ENCODE results near the gene KCNE1.
A peak's percentile ranks its signal among the peaks of the same experiment; 100 is the strongest.

The KCNE1 gene

GRCh38 chr21:34517491-34518245 lies 5.7 kb upstream of the KCNE1 start:
- H3K9me3 ChIP-seq (ENCODE audit: insufficient read depth, low read depth, low read length): no peaks in the 10 kb centered on the region
- no peaks in the 10 kb centered on the region for H3K79me2 ChIP-seq (ENCODE audit: insufficient read depth, low read length)
- H2AFZ ChIP-seq (ENCODE audit: low read length): peak overlapping the region; percentile 72
- no peaks in the 10 kb centered on the region for H3F3A ChIP-seq (ENCODE audit: low read depth)
- H3K9ac ChIP-seq (ENCODE audit: low read depth, low read length, poor library complexity, severe bottlenecking): peak overlapping the region; percentile 26
- no peak overlapping the region for H3K4me3 ChIP-seq (ENCODE audit: low read length, poor library complexity, severe bottlenecking)
- H3K27me3 ChIP-seq (ENCODE audit: insufficient read depth, low read length, poor library complexity, severe bottlenecking): no peaks in the 10 kb centered on the region
- peaks cover 8% of the 10 kb centered on the region for H3K4me1 ChIP-seq (ENCODE audit: insufficient read depth, low read length, poor library complexity, severe bottlenecking)
- peaks cover 12% of the 10 kb centered on the region; the same call in 1 of the 2 replicates for H3K36me3 ChIP-seq (ENCODE audit: insufficient read depth, low read length)
- H3K4me2 ChIP-seq (ENCODE audit: low read depth, low read length, poor library complexity, severe bottlenecking): no peak overlapping the region
- no peaks in the 10 kb centered on the region for H4K20me1 ChIP-seq (ENCODE audit: insufficient read depth, low read length, poor library complexity, severe bottlenecking)
- peak; percentile 70 for TF ChIP-seq CTCF (conservative IDR thresholded peaks at IDR 0.05; ENCODE audit: low read length)
- TF ChIP-seq EZH2phosphoT487 (IDR thresholded peaks at IDR 0.05; ENCODE audit: borderline replicate concordance): no peak
- no peaks in the 10 kb centered on the region for H3K9me2 ChIP-seq (replicated peaks; ENCODE audit: low read depth, low read length)

GRCh38 chr21:34517039-34517438 lies 5.0 kb upstream of the KCNE1 start:
- H2AFZ ChIP-seq (ENCODE audit: low read length): peak overlapping the region; percentile 54
- H3K4me3 ChIP-seq (ENCODE audit: low read length, poor library complexity, severe bottlenecking): no peak overlapping the region
- H3K4me2 ChIP-seq (ENCODE audit: low read depth, low read length, poor library complexity, severe bottlenecking): no peak overlapping the region
- peaks cover 12% of the 10 kb centered on the region; the same call in 1 of the 2 replicates for H3K36me3 ChIP-seq (ENCODE audit: insufficient read depth, low read length)
- no peaks in the 10 kb centered on the region for H3F3A ChIP-seq (ENCODE audit: low read depth)
- H3K9me3 ChIP-seq (ENCODE audit: insufficient read depth, low read depth, low read length): no peaks in the 10 kb centered on the region
- no peaks in the 10 kb centered on the region for H3K9me2 ChIP-seq (replicated peaks; ENCODE audit: low read depth, low read length)
- H3K9ac ChIP-seq (ENCODE audit: low read depth, low read length, poor library complexity, severe bottlenecking): no peak overlapping the region
- TF ChIP-seq CTCF (conservative IDR thresholded peaks at IDR 0.05; ENCODE audit: low read length): no peak
- TF ChIP-seq EZH2phosphoT487 (IDR thresholded peaks at IDR 0.05; ENCODE audit: borderline replicate concordance): no peak
- H4K20me1 ChIP-seq (ENCODE audit: insufficient read depth, low read length, poor library complexity, severe bottlenecking): no peaks in the 10 kb centered on the region
- H3K4me1 ChIP-seq (ENCODE audit: insufficient read depth, low read length, poor library complexity, severe bottlenecking): peaks cover 8% of the 10 kb centered on the region
- H3K79me2 ChIP-seq (ENCODE audit: insufficient read depth, low read length): no peaks in the 10 kb centered on the region
- no peaks in the 10 kb centered on the region for H3K27me3 ChIP-seq (ENCODE audit: insufficient read depth, low read length, poor library complexity, severe bottlenecking)

- Histone ChIP-seq H3K9me3 (ENCODE audit: insufficient read depth, low read depth, low read length) (no peaks in the 10 kb centered on the region), H3K4me3 (ENCODE audit: low read length, poor library complexity, severe bottlenecking) (no peak overlapping the region), H3K9me2 (replicated peaks; ENCODE audit: low read depth, low read length) (no peaks in the 10 kb centered on the region), H3K27me3 (ENCODE audit: insufficient read depth, low read length, poor library complexity, severe bottlenecking) (no peaks in the 10 kb centered on the region), H3F3A (ENCODE audit: low read depth) (no peaks in the 10 kb centered on the region), H3K79me2 (ENCODE audit: insufficient read depth, low read length) (no peaks in the 10 kb centered on the region), H2AFZ (ENCODE audit: low read length) (no peak overlapping the region), H3K4me2 (ENCODE audit: low read depth, low read length, poor library complexity, severe bottlenecking) (no peak overlapping the region), H3K36me3 (ENCODE audit: insufficient read depth, low read length) (no peaks in the 10 kb centered on the region), H3K9ac (ENCODE audit: low read depth, low read length, poor library complexity, severe bottlenecking) (no peak overlapping the region), H4K20me1 (ENCODE audit: insufficient read depth, low read length, poor library complexity, severe bottlenecking) (no peaks in the 10 kb centered on the region), H3K4me1 (ENCODE audit: insufficient read depth, low read length, poor library complexity, severe bottlenecking) (peaks cover 8% of the 10 kb centered on the region)
- TF ChIP-seq EZH2phosphoT487 (IDR thresholded peaks at IDR 0.05; ENCODE audit: borderline replicate concordance): no peak
- TF ChIP-seq CTCF (conservative IDR thresholded peaks at IDR 0.05; ENCODE audit: low read length): no peak
These were observed 2.6 kb upstream of the KCNE1 start for GRCh38 chr21:34514576-34515115.
